Measurements from ENCODE around the gene MAP3K7CL.
A peak's percentile ranks its signal among the peaks of the same experiment; 100 is the strongest.
"Not testable (repeated sequence)": the region's sequence is repeated elsewhere in the genome, so short reads cannot be mapped to it uniquely, and the experiment has no call there.

Gene MAP3K7CL

DNA sequence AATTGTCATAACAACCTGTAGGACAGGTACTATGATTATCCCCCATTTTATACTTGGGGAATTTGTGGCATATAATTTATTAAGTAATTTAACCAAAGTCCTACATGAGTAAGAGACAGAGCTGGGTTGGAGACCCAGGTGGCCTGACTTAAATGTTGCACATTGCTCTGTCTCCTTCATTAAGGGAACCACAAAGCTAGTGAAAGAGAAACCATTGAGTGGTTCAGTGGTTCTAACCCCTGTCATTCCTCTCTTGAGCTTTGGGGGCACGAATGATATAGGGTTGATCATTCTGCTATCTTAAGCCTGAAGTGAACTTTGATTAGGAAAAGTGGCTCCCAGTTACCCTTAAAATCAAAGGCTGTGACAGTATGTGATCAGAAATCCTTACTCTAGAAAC, 5.3 kb upstream of the MAP3K7CL start:
- H3K27ac ChIP-seq = no peak overlapping the region
- no peak overlapping the region for H3K4me3 ChIP-seq

DNA sequence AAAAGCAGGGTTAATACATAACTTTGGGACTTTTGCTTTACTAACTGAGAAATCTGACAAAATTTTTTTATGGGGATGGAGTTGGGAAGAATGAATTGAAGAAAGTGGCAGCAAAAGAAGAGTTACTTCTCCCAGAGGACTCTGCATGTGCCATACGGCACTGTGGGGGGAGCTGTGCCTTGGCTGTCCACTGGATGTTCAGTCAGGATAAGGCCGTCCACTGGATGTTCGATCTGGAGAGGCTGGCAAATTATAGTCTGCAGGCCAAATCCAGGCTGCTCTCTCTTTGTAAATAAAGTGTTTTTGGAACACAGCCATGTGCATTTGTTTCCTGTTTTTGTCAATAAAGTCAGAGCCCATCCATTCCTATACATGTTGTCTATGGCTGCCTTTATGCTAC, 4.5 kb upstream of the MAP3K7CL start:
- Histone ChIP-seq H3K4me3 (no peak overlapping the region), H3K27ac (no peak overlapping the region)

DNA sequence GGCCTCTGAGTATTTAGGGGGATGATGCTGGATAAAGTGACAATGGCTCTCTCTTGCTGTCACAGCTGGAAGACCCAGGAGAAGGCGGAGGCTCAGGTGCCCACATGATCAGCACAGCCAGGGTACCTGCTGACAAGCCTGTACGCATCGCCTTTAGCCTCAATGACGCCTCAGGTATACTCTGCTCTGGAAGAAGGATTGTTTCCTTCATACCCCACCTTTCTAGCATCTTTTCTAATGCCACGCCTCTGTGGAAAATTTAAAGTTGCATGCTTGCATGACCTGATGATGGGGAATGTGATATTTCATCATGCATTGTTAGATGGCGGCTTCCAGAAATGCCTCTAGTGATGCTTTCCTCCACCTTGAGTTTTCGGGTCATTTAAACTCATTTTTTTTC, 2.8 kb downstream of the MAP3K7CL start:
- H3K4me3 ChIP-seq = no peak overlapping the region
- H3K27ac ChIP-seq = no peak overlapping the region

DNA sequence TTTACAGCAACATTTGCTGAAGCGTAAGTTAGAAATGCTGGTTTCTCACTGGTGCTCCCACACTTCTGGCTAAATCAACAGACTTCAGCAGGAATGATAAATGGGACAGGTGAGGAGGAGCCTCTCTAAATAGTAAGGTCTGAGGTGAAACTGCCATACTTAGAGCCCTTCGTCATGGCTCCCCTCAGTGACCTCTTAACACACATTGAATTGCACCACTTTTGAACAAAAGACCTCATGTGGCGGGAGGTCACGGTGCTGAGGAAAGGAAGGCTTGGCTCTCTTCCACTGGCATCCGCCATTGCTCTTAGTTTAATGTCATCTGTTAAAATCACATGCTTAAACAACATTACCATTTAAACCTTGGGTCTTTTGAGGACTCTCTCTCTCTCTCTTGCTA, 3.4 kb downstream of the MAP3K7CL start:
- Histone ChIP-seq H3K27ac (no peak overlapping the region), H3K4me3 (no peak overlapping the region)

DNA sequence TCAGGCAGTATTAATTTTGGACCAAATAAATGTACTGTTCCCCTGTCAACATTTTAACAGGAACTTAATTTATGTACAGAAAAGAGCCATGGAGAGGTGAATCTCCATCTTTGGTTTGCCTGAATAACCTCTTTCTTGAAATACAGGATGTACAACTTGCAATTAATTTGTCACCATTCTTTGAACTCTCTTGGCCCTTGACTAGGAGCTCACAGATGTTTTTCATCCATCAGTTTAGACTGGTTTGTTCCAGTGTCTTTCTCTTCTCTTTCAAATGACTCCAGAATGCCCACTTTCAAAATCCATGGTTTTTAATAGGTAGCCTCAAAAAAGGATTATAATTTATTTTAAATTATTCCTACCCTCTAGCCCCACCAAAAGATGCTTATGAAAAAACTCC, 5.0 kb downstream of the MAP3K7CL start:
- no peak overlapping the region for H3K27ac ChIP-seq
- no peak overlapping the region for H3K4me3 ChIP-seq

DNA sequence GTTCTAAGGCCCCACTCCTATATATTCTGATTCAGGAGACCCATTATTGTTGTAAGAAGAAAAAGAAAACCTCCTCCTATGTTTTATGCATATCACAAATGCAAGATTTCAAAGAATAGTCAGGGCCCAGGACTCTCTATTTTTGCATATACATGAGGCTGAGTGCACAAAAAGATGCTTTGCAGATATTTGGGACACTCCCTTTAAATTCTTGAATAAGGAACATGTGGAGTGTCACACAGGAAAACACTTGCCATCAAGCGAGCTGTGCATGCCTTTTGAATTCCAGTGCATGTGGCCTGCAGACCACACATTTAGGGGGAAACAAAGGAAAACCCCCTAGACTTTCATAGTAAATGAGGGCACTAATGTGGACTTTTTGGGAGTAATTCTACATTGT, 5.6 kb downstream of the MAP3K7CL start:
- H3K4me3 ChIP-seq = no peak overlapping the region
- H3K27ac ChIP-seq = no peak overlapping the region

DNA sequence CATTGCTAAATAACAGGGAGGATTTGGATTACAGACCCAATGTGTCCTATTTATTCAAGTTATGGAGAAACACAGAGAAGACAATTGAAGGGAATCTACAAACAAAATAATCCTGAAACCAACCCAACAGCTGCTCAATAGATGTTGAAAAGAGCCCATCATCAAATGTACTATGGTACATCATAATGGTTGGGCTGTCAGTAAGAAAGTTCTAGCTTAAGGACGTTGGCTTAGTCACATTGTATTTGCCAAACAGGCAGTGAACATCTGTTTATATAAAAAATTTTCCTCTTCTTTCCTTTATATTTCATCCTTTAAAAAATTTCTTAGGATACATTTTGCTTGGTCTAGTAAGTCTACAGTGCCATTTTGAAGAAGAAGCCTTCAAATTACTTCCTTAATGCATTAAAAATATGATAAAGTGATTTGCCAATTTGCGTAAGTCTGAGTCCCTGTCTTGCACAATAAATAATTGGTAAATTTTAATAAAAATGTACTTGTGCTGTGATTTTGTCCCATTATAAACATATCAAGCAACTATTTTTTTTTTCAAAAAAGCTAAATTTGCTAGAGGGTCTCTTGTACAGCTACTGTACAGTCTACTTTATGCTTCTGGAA, 14.4 kb downstream of the MAP3K7CL start:
- Histone ChIP-seq H3K27ac (peak overlapping the region in 18 of 21 experiments; percentile 43 to 87 (median 70)), H3K4me3 (no peak overlapping the region)

DNA sequence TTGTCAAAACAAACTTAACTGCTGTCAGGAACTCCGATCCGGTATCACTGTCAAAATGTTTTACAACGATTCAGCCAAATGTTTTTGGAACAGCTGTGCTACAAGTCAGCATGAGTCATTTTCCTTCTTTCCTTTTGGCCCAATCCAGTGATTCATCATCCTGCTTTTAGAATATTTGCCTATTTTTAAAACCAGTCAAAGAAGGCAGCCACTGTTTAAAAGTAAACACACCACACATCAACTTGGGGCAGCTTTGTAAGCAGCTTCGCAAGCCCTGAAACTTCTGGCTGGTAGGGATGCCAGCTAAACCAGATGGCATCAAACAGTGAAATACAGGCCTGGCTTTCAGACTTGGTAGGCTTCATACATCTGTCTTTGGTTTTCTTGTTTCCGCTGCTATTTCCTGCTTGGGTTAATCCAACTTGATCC, 14.9 kb downstream of the MAP3K7CL start:
- Histone ChIP-seq H3K4me3 (no peak overlapping the region), H3K27ac (peak overlapping the region in 19 of 21 experiments; percentile 34 to 87 (median 68))

DNA sequence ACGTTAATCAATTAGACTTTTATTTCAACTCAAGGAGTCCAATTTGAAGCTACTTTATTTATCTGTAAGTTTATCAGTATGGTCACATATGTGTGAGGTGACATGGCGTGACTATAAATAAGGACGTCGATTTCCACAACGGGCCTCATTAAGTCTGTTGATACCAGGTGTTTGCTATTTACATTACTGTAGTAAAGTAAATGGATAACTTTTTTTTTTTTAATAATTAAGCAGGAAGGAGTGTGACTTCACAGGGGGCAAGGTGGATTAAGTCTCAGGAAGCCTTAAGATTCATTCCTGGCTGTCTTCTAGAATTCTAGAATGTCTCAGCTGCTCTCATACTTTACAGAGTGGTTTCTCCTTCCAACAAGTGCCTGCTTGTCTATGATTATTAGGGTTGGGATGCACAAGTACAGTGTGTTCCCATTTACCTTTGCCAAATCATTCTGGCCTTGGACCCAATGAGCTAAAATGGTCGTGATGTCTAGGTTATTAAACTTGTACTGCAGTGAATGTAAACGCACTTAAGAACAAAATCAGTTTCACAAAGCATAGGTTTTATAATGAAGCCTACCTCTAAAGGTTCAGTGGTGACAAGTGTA, 15.5 kb downstream of the MAP3K7CL start:
- H3K27ac ChIP-seq = peak overlapping the region in 19 of 21 experiments; percentile 34 to 87 (median 68)
- H3K4me3 ChIP-seq = no peak overlapping the region

DNA sequence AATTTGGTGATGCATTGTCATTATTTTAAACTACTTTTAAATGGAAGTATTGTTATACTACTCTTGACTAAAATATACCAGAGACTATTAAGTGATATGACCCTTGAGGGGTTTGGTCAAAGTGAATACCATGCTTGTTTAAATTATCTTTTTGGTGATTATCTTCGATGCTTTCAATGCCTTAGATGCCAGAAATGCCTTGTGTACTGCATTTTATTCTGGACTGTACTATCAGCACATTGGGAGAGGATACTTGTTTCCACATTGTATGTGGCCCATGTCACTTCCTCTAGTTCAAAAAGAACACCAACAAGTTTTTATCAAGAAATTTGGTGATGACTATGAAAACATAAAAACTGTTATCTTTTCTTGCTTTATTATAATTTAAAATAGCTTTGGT, 16.3 kb downstream of the MAP3K7CL start:
- Histone ChIP-seq H3K4me3 (no peak overlapping the region), H3K27ac (peak overlapping the region in 13 of 21 experiments; percentile 22 to 87 (median 64))

DNA sequence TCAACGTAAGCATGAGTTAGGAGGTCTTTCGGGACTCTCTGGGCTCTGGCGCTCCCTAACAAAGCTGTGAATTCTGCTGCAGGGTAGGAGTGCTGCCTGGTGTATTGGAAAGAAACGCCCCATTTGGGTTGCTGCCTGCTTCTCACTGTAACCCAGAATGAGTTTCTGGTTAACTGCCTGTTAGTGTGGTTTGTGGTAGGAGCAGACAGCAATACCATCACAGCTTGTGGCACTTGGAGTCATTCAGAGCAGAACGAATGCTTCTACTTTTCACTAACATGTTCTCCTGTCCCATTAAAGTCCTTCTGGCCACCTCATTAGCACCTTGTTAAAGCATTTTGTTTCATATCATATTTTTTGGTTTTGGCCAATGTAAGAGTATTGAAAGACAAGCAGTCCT, 18.1 kb downstream of the MAP3K7CL start:
- H3K4me3 ChIP-seq = no peak overlapping the region
- H3K27ac ChIP-seq = peak overlapping the region in 3 of 21 experiments; percentile 9 to 37 (median 30)

DNA sequence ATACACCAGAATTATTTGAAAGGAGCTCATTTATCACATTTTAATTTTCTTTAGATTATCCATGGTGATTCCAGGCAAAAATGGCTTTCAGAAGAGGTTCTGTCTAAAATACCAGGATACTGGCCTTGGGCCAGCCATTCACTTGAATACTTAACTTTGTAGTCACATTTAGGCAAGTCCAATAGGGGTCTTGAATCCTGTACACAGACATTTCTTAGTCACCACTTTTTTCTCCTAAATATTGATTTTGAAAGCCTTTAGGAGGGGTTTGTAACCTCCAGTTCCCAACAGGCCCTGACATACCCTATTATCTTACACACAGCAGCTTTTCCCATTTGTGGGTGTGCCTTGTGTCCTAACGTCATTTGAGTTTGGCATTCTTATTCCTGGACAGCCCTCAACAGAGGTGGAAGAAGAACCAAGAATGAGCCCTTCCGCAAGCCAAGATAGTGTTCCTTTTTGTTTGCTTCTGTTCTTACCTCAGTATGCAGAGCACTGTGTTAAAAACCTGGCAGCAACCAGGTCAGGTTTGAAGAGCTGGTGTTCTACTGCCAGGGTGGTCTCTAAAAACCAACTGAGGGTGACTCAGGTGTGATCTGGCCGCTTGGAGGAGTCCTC, 19.5 kb downstream of the MAP3K7CL start:
- H3K27ac ChIP-seq = no peak overlapping the region
- no peak overlapping the region for H3K4me3 ChIP-seq

DNA sequence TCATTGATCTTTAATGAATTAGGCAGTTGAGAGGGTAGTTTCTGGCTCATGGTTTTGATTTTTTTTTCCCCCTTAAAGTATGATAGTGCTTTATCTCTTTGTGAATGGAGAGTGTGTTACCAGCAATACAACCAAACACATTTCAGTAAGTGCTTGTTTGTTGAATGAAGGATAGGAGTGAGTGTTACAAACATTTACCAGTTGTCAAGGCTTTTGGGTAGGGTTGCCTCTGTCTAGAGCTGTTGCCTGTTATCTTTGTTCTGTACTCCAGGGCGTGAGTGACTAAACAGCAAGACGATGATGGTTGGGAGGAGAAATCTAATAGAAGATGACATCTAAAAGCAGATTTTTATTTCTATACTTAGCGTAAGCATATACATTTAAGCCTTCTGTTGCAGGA, 21.5 kb downstream of the MAP3K7CL start:
- Histone ChIP-seq H3K4me3 (no peak overlapping the region), H3K27ac (no peak overlapping the region)

DNA sequence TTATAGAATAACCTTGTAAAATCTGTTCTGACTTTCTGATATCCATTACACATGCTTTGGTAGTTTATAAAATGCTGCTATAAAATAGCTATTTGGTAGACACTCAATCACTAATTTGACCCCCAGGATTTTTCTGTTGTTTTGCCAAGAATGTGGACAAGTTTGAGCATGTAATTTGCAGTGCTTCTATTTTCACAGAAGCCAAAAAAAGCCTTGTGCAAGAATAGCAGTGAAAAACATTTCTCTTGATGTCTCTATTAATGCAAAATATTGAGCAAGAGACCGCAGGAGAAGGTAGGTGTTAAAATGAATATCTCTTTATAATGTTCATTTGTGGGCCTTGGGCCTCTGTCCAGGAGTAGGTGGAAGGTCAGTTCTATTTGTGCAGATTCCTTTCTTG, 22.5 kb downstream of the MAP3K7CL start:
- Histone ChIP-seq H3K4me3 (no peak overlapping the region), H3K27ac (no peak overlapping the region)

DNA sequence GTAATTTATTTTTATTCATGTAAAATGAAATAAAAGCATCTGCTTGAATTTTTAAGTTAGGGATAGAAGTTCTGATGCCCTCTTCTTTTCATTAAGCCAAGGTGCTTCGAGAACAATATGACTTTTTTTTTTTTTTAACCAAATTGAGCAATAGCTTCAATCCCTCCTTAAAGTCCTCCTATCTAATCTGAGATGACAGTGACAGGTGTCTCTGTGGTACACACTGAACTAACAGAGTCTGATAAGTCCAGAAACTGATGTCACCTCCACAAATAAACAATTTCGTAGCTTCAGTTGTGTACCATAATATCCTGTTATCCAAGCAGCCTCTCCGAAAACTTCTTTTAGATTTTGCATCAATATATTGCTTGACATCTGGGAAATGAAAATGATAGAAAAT, 23.8 kb downstream of the MAP3K7CL start:
- no peak overlapping the region for H3K27ac ChIP-seq

DNA sequence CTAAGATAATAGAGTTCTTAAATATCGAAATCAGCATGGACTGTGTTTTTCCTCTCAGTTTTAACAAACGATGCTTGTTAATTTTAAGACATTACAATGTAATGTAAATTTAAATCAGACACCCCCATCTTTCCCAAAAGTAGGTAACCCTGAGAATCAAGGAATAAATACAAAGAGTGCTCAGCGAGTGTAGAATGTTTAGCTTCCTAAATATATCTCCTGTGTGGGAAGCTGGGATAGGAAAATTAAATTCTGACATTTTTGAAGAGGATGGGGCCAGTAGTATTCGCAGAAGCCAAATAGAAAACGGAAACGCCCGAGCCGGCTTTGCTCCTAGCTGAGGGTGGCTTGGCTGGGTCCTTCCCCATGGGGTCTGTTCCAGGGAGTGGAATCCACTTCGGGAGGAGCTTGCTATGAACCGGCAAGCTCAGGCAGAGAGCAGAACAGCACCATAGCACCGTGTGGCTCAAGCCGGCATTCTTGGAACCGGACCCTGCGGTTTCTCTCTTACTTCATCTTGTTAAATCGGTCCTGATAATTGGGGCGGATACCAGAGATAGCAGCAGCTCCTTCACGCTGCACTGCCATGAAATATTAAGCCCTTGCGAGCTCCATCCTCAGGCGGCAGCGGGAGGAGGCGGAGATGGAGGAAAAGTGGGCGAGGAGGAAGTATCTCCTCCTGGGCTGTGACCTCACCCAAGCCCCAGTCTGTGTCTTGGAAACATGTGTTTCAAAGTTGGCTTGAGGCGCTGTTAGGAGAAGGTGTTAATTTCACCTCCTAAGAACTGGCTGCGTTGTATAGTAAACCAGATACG, 24.9 kb downstream of the MAP3K7CL start:
- H3K4me3 ChIP-seq = peak overlapping the region in 2 of 7 experiments; percentile 4 to 20
- peak overlapping the region in 8 of 21 experiments; percentile 3 to 54 (median 24) for H3K27ac ChIP-seq

More for the DNA sequence above, 23.8 kb downstream of the MAP3K7CL start:
- H3K4me3 ChIP-seq = no peak overlapping the region

DNA sequence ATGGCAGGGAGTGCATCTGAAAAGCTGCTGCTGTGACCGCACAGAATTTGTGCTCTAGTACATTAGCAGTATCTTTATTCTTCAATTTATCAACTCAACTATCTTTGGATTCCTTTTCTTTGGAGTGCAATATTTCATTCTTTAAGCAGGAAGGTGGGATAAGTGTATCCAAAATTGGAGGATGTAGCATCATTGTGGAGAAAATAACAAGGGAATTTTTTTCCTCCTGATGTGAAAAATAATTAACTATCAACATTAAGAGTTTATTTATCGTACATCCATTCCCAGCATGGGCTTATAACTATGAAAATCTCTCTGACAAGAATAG, 25.5 kb downstream of the MAP3K7CL start:
- Histone ChIP-seq H3K4me3 (no peak overlapping the region), H3K27ac (peak overlapping the region in 5 of 21 experiments; percentile 19 to 54 (median 24))

DNA sequence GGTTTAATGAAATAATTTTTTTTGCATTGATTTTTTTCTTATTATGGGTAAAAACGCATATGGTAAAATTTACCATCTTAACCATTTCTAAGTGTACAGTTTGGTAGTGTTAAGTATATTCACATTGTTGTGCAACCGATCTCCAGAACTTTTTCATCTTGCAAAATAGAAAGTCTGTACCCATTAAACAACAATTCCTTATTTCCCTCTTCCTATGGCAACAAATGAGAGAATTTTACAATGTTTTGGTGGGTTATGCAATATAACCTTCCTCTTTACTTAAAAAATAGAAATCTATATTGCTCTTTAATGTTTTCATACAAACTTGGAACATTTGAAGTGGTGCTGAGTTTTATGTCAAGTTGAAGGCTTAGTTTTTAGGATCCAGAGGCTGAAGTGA, 26.6 kb downstream of the MAP3K7CL start:
- no peak overlapping the region for H3K4me3 ChIP-seq
- H3K27ac ChIP-seq = no peak overlapping the region

DNA sequence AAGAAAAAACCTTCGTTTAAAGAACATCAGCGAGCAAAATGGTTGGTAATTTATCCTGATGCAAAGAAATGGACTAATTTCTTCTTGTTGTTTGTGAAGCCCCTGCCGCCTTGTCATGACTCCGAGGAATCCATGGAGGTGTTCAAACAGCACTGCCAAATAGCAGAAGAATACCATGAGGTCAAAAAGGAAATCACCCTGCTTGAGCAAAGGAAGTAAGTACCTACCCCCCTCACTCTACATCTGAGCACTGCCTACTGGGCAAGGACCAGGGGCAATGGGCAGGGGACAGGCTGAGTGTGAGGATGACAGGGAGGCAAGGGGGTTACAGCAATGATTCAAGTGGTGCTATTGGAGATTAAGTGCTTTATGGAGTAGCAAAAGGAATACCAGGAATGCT, 29.4 kb downstream of the MAP3K7CL start:
- H3K4me3 ChIP-seq = no peak overlapping the region
- H3K27ac ChIP-seq = no peak overlapping the region

DNA sequence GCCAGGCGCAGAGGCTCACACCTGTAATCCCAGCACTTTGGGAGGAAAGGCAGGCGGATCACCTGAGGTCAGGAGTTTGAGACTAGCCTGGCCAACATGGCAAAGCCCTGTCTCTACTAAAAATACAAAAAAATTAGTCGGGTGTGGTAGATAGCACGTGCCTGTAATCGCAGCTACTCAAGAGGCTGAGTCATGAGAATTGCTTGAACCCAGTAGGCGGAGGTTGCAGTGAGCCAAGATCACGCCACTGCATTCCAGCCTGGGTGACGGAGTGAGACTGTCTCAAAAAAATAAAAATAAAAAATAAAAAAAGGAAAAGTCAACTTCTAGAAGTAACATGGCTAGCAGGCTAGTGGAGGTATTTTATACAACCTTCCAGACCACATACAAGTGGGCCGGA, 32.4 kb downstream of the MAP3K7CL start:
- H3K4me3 ChIP-seq = not testable (repeated sequence)
- peak overlapping the region in 13 of 21 experiments; percentile 5 to 81 (median 52) for H3K27ac ChIP-seq
